Esophagus squamous epithelium (tissue), 4 donors: ENCODE measurements around the gene RPUSD3.

Experiments
- POLR2A ChIP-seq, 4 donors: fragments of 450-650 bp; IDR thresholded peaks; one replicate each; pipeline ENCODE4 v1.6.1; 2017; ENCODE audit warnings: antibody characterized with exemption in 4 of 4, mild to moderate bottlenecking in 4 of 4, moderate library complexity in 3 of 4
- TF ChIP-seq, protein P1 (sequence below), 6 experiments: fragments of 450-650 bp in 4 of 6; fragments of 200-600 bp in 2 of 6; sonication (generic) in 2 of 6; IDR thresholded peaks; one replicate each; pipeline ENCODE4 v1.5.1; 2016 to 2019; ENCODE audit warnings: antibody characterized with exemption in 6 of 6, mild to moderate bottlenecking in 4 of 6, moderate library complexity in 4 of 6

DNA sequence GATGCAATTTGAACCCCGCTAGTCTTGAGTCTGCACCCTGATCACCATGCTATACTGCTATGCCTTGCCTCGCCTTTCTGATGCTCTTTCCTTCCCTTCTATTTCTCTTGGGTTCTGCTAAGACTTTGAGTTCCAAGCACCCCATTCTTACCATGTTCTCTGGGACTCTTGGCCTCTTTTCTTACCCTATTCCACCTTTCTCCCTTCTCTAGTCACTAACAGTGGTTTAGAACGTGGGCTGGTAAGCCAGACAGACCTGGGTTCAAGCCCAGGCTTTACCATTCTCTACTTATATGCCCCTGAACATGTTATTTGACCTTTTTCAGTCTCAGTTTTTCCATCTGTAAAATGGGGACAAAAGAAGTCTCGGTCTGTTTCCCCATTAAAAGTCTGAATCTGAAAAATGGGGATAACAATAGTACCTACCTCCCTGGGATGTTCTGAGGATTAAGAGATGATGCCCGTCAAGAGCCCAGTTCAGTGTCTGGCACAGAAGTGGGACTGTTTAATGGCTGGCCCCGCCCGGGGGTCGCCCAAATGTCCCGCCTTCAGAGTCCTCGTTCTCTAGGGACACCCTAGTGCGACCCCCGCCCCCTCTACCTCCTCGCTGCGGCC, 51.9 kb downstream of the RPUSD3 start:
- TF ChIP-seq, protein P1, sequence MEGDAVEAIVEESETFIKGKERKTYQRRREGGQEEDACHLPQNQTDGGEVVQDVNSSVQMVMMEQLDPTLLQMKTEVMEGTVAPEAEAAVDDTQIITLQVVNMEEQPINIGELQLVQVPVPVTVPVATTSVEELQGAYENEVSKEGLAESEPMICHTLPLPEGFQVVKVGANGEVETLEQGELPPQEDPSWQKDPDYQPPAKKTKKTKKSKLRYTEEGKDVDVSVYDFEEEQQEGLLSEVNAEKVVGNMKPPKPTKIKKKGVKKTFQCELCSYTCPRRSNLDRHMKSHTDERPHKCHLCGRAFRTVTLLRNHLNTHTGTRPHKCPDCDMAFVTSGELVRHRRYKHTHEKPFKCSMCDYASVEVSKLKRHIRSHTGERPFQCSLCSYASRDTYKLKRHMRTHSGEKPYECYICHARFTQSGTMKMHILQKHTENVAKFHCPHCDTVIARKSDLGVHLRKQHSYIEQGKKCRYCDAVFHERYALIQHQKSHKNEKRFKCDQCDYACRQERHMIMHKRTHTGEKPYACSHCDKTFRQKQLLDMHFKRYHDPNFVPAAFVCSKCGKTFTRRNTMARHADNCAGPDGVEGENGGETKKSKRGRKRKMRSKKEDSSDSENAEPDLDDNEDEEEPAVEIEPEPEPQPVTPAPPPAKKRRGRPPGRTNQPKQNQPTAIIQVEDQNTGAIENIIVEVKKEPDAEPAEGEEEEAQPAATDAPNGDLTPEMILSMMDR (IDR thresholded peaks at IDR 0.05), result no peak
- peak in 1 of 4 donors; percentile 64 for TF ChIP-seq POLR2A (IDR thresholded peaks at IDR 0.05)
